ENCODE data around the gene CLK4.
"Not testable (repeated sequence)": the region's sequence is repeated elsewhere in the genome, so short reads cannot be mapped to it uniquely, and the experiment has no call there.

The CLK4 gene

DNA sequence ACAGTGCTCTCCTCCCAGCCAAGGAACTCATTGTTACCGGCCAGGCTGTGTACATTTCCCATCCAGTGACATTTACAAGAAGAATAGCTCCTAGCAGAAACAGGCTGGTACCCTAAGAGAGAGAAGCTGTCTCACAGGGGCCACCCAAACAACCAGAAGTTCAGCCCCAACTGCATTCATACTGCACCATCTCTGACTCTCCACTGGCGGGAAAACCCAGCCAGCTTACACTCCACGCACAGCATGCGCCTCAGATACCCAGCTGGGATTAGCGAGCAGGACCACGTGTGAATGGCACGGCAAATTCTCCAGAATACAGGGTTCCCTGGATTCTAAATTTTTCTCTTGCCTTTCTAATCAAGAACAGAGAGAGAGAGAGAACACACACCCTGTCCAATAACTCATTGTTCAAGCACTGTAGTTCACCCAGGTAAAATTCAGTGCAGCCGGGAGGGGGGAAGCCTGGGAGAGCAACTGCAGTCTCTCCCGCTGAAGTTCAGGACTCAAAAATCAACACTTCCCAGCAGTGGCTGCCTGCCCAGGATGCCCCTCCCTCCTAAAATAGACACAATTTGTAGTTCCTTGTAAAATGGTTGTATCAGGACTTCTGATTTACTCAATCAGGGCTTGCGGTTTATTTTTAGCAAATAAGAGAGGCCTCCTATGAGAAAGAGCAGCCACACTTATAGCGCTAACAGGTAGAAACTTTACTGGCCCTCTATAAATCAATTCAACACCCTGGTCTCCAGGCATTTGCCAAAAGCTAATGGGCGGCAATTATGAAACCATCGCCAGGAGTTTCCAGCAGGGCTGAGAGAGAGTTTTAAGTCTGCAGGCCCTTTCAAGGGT lies 38.9 kb downstream of the CLK4 start:
- no peak for DNase-seq (ENCODE audit: low spot score)

DNA sequence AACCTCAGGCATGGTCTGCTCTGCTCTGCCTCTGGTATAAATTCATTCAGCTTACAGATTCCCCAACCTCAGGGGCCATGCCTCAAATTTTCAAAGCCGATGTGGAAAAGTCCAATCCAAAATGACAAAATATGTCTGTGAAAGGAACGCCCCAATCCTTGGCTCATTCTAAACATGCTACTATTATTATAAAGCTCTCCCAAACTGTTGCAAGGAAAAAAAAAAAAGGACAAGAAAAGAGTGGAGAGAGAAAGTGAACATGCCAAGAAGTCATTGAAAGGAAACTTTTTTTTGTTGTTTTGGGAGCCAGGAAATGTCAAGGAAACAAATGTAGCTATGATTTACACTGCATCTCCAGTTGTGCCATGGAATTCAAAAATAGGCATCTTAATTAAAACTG lies 40.5 kb downstream of the CLK4 start:
- no peak for DNase-seq (ENCODE audit: low spot score)

DNA sequence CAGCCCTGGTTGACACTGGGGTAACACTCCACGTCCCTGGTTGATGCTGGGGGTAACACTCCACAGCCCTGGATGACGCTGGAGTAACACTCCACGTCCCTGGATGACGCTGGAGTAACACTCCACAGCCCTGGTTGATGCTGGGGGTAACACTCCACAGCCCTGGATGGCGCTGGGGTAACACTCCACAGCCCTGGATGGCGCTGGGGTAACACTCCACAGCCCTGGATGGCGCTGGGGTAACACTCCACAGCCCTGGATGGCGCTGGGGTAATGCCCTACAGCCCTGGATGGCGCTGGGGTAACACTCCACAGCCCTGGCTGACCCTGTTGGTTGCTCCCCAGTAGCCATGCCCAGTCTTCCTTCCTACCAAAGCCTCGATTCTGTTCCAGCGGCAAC lies 41.4 kb downstream of the CLK4 start:
- not testable (repeated sequence) for DNase-seq (ENCODE audit: low spot score)

- no peak for DNase-seq (ENCODE audit: low spot score)
Observed at GRCh38 chr5:178583279-178583678, 43.6 kb downstream of the CLK4 start.

- DNase-seq (ENCODE audit: low spot score), result no peak
Observed at GRCh38 chr5:178582291-178582690, 44.6 kb downstream of the CLK4 start.

DNA sequence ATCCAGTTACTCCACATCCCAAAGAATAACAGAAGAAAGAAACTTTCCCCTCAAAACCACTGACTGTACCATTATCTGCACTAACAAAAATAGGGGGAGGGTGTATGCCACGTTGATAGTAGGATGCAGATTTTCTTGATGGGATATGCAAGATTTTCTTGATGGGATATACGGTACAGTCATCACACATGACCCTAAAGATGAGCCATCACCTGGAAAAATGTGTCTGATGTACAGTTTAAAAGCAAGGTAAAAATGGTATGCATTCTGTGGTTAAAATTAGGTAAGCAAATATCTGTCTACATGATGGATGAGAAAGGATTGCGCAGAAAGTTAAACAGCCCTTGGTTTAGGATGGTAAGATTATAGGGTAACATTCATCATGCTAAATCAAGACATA lies 45.2 kb downstream of the CLK4 start:
- no peak for DNase-seq (ENCODE audit: low spot score)

GRCh38 chr5:178580271-178580955 lies 46.4 kb downstream of the CLK4 start:
- no peak for DNase-seq (ENCODE audit: low spot score)

GRCh38 chr5:178577944-178578343 lies 48.9 kb downstream of the CLK4 start:
- DNase-seq (ENCODE audit: low spot score), result no peak

DNA sequence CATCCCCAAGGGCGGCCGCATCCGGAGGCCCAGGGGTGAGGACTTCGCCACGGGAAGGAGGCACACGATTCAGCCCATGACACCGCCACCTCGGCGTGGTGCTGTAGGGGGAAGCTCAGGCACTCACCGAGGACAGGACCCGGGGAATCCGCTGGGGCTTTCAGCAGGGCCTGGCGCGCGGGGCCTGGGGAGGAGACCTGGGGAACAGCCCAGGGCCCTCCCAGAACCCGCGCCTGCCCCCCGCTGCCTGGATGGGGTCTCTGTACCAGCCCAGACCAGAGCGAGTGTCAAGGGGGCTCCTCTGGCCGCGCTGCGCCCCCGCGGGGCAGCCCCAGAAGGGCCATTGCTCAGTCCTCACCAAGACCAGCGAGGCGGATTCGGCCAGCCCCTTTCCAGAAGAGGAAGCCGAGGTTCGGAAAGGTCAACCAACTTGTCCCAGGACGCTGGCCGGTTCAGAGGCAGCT lies 49.4 kb downstream of the CLK4 start:
- DNase-seq (ENCODE audit: low spot score), result no peak

DNA sequence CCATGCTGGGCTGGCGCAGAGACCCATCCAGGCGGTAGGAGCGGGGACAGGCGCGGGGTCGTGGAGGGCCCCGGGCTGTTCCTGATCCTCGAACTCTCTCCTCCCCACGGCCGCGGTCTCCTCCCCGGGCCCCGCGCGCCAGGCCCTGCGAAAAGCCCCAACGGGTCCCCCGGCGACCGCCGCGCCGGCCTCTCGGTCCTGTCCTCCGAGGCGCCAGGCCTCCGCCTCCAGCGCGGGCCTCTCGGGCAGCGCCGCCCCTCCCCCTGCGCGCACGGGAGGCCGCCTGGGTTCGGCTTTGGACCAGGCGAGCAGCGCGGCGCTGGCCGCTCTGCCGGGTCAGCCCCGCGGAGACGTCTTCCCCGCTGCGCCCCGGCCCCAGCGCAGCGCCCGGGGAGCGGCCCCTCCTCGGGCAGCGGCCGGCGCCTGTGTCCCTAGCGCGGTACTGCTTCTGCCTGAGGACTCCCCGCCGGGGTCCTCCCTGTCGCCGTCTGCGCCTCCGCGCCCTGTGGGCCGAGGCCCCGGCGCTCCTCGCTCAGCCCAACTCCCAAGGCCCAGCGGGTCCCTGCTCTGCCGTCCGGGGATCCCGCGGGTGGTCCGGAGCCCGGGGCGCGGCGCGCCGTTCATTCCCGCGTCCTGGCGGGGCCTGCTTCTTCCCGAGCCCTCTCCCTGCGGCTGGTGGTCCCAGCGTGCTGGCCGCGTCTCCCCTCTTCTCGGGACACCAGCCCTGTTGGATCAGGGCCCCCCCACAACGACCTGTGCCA lies 50.1 kb downstream of the CLK4 start:
- DNase-seq (ENCODE audit: low spot score), result no peak

GRCh38 chr5:178573216-178573615 lies 53.6 kb downstream of the CLK4 start:
- DNase-seq (ENCODE audit: low spot score), result no peak

DNA sequence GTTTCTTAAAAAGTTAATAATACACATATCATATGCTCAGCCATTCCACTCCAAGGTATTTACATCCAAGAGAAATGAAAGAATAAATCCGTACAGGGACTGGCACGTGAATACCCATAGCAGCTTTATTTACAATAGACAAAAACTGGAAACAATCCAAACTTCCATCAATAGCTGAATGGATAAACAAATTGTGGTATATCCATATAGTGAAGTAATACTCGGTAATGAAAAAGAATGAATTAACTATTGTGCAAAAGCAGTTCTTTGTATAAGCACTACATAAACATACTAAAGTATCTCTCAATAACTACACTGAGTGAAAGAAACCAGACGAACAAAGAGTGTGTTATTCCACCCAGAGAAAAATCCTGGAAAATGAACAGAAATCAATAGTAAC lies 54.2 kb downstream of the CLK4 start:
- no peak for DNase-seq (ENCODE audit: low spot score)

GRCh38 chr5:178569485-178569884 lies 57.4 kb downstream of the CLK4 start:
- DNase-seq (ENCODE audit: low spot score), result peak; percentile 52

GRCh38 chr5:178564811-178565550 lies 61.9 kb downstream of the CLK4 start:
- DNase-seq (ENCODE audit: low spot score), result no peak

DNA sequence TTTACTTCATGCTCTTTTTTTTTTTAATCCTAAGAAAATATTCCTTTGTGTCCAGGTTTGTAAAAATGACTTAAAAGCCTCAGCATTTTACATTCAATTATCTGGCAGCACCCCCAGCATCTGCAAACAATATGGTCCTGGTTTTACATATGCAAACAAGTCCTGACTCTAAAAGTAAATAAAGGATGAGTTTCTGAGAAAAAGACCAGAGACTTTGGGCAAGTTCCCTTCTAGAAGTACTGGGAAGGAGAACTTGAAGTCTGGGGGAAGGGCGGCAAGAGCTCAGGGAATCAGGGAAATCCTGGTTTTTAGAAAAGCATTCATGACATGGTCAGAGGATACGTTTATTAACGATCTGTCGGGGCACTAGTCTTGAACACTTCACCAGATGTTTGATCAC lies 62.5 kb downstream of the CLK4 start:
- DNase-seq (ENCODE audit: low spot score), result no peak

GRCh38 chr5:178563621-178564020 lies 63.2 kb downstream of the CLK4 start:
- no peak for DNase-seq (ENCODE audit: low spot score)

GRCh38 chr5:178561746-178562264 lies 65.0 kb downstream of the CLK4 start:
- no peak for DNase-seq (ENCODE audit: low spot score)

GRCh38 chr5:178560911-178561310 lies 65.9 kb downstream of the CLK4 start:
- DNase-seq (ENCODE audit: low spot score), result no peak

DNA sequence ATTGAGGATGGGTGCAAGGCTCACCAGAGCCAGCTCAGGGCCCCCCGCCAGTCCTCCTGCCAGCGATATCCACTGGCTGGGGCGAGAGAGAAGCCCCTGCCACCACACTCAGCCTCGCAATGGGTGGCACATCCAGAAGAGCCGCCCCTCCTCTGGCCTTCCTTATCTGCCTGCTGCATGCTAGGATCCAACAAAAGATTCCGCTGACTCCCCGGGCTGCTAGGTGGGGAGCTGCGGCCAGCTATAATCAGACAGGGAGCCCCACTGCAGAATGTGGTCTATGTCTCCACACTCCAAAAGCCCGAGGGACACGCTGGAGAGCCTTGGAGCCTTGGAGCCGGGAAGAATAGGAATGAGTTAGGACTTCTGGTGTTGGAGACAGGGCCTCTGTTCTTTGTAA lies 69.4 kb downstream of the CLK4 start:
- DNase-seq (ENCODE audit: low spot score), result no peak

- DNase-seq (ENCODE audit: low spot score), result no peak
Observed at GRCh38 chr5:178555771-178556211, 71.1 kb downstream of the CLK4 start.

GRCh38 chr5:178555005-178555404 lies 71.8 kb downstream of the CLK4 start:
- DNase-seq (ENCODE audit: low spot score), result no peak

GRCh38 chr5:178554311-178554710 lies 72.5 kb downstream of the CLK4 start:
- no peak for DNase-seq (ENCODE audit: low spot score)

All from AG08395 (cell line).